ENCODE measurements around the gene CAV1. TPM values are rescaled to one million over a fixed set of nuclear protein-coding genes. Genes with fewer than 3 reads are reported as not detected.

CAV1 gene
- total RNA-seq, 2 experiments from 2014 or later, result 0.13 to 0.38 TPM

DNA sequence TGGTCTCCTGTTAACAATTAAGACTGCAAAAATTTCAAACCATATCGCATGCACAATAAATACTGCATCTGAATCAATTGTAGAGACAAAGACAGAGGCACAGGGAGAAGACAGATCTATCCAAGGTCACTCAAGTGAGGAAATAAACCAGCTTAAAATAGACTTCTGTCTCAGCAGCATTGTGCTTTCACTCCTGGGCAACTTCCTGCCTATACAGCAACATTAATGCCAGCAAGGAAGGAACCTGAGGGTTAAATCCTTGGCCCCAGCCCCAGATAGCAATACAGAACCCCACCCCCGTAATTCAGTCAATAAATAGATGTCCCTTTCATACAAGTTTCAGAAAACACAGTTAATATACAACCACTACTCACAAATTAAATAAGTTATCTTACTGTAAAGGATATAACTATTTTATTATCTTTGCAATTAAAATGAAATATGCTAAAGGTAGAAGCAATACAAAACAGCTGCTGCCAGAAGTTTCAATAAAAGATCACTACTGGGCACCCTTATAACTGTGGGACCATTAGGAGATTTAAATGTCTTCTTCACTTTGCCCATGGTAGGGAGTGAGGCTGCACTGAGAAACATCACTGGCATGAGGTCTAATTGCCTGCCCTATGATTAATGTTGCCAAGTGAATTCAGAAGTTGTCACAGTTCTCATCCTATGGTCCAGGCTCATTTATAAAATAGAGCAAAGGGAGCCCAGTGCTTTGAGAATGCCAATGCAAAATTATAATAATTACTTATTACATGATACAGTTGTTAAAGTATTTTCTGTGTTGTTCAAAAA, 49.4 kb downstream of the CAV1 start:
- ChIA-PET POLR2A (no interaction called here), CTCF (no interaction called here)
- no peaks in the 10 kb centered on the region for H3K9me3 Mint-ChIP-seq
- peaks cover 13% of the 10 kb centered on the region for H3K27me3 Mint-ChIP-seq
- H3K4me1 Mint-ChIP-seq, result peaks cover 14% of the 10 kb centered on the region
- H3K4me3 Mint-ChIP-seq, result no peak overlapping the region
- no peak for DNase-seq
- no peaks in the 10 kb centered on the region for H3K36me3 Mint-ChIP-seq (ENCODE audit: low read depth)
- no peak overlapping the region for H3K27ac Mint-ChIP-seq

DNA sequence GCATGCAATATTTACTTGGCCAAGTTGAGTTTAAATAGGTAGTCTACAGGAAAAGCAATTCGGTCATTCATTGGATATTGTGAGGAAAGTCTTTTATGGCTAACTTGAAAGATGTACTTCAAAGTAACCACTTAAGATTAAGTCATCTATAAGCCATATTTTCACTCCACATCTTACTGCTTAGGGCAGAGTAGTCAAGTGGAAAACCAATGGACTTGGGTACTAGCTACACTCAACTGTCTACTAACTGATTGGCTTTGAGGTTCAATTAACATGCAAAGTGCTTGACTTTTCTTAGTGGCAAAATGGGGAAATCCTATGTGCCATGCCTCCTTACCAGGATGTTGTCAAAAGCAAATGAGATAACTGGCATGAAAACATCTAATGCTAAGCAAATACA, 51.0 kb downstream of the CAV1 start:
- ChIA-PET POLR2A (no interaction called here), CTCF (interaction anchor here (2.7 kb wide), 1 partner anchor 15 kb away, joined by 12 read pairs; no protein-coding TSS in a partner anchor)
- DNase-seq, result no peak
- H3K27ac Mint-ChIP-seq, result no peak overlapping the region
- H3K27me3 Mint-ChIP-seq, result peaks cover 2% of the 10 kb centered on the region
- H3K4me3 Mint-ChIP-seq, result no peak overlapping the region
- no peaks in the 10 kb centered on the region for H3K9me3 Mint-ChIP-seq
- H3K4me1 Mint-ChIP-seq, result peaks cover 14% of the 10 kb centered on the region
- no peaks in the 10 kb centered on the region for H3K36me3 Mint-ChIP-seq (ENCODE audit: low read depth)

DNA sequence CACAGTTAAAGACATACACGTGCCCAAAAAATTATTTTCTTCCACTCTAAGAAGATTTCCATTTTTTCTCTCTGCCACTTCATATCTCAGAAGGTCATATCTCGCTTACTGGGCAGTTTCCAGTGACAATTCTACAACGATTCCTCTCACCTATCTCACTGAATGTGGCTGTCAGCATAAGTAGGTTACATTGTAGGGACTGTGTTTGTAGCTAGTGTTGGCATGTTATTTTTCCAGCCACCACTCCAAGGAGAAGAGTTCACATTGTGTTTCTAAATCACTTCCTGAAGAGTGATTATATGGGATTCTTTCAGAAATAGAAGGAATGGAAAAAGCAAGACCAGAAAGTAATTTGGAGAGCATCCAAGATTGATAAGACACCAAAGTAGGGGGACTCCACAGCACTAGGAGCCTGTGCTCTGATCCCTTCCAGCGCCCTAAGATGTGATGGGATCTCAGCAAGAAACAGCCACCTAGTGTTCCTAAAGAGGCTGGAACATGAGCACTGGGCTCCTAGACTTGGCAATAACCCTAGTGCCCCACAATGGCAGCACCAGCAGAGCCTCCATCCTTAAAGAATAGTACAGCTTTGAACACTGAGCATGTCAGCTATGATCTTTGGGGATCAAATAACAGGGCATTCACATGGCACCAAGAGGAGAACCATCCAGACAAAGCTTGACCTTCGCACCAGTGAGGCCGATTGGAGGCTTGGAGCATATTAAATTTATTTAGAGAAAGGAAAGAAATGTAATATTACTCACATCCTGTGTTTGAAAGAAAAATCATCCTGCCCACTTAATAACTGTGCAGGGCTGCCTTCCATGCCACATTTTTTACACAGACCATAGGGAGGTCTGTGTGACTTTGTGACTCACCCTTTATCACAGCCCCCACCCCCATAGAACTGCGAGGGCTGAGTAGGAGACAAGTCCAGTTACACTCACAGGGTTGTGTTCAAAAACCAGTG, 51.8 kb downstream of the CAV1 start:
- no peak for DNase-seq

DNA sequence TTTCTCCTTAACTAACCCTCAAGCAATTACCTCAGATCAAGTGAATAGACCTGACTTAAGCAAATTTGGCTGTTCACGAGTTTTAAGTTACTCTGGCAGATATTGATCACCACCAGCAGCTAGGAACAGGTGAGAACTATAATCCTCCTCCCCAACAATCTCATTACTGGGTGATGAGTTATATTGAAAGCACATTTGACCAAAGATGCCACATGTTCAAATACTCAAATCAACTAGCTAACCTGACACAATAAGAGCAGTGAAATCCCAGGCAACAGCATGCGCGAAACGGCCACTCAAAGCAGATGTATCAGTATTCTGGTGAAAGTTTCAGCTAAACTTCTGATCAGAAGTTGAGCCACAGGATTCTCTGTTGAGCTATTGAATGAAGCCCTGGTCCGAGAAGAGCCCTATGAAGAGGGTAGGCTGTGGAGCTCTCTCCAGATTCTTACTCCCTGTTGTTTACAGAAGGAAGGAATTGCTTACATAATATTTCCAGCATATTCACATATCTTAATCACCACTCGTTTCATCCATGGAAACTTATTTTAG, 52.6 kb downstream of the CAV1 start:
- no peak overlapping the region for H3K4me3 Mint-ChIP-seq
- no peaks in the 10 kb centered on the region for H3K9me3 Mint-ChIP-seq
- H3K27ac Mint-ChIP-seq, result no peak overlapping the region
- H3K36me3 Mint-ChIP-seq (ENCODE audit: low read depth), result no peaks in the 10 kb centered on the region
- CTCF ChIA-PET, result interaction anchor here (1.5 to 2.7 kb wide), 2 partner anchors 12 to 14 kb away, joined by 7 to 12 read pairs; no protein-coding TSS in a partner anchor
- POLR2A ChIA-PET, result no interaction called here
- no peak for DNase-seq
- no peaks in the 10 kb centered on the region for H3K27me3 Mint-ChIP-seq
- peaks cover 14% of the 10 kb centered on the region for H3K4me1 Mint-ChIP-seq

More for the DNA sequence above, 51.8 kb downstream of the CAV1 start:
- Mint-ChIP-seq H3K27me3 (peaks cover 2% of the 10 kb centered on the region), H3K9me3 (no peaks in the 10 kb centered on the region), H3K4me3 (no peak overlapping the region), H3K27ac (no peak overlapping the region), H3K4me1 (peaks cover 14% of the 10 kb centered on the region), H3K36me3 (ENCODE audit: low read depth) (no peaks in the 10 kb centered on the region)
- POLR2A ChIA-PET, result no interaction called here
- CTCF ChIA-PET, result interaction anchor here (1.5 to 2.7 kb wide), 2 partner anchors 12 to 15 kb away, joined by 7 to 12 read pairs; no protein-coding TSS in a partner anchor

DNA sequence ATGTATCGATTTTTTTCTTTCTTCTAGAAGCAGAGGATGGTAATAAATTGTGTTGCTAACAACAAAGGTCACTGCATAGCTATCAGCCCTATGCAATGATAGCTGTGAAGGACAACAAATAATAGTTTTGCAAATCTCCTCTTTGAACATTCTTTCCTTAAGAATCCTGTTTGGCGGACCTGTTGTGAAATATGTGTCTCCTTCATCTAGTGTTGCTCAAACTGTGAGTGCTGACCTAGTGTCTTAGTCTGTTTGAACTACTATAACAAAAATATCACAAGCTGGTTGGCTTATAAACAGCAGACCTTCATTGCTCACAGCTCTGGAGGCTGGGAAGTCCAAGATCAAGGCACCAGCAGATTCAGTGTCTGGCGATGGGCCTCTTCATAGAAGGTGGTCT, 53.7 kb downstream of the CAV1 start:
- POLR2A ChIA-PET, result no interaction called here
- H3K9me3 Mint-ChIP-seq, result no peaks in the 10 kb centered on the region
- no peaks in the 10 kb centered on the region for H3K27me3 Mint-ChIP-seq
- no peak for DNase-seq
- no peak overlapping the region for H3K27ac Mint-ChIP-seq
- CTCF ChIA-PET, result interaction anchor here (2.7 kb wide), 1 partner anchor 13 kb away, joined by 12 read pairs; no protein-coding TSS in a partner anchor
- H3K4me1 Mint-ChIP-seq, result peaks cover 20% of the 10 kb centered on the region
- no peak overlapping the region for H3K4me3 Mint-ChIP-seq
- no peaks in the 10 kb centered on the region for H3K36me3 Mint-ChIP-seq (ENCODE audit: low read depth)

DNA sequence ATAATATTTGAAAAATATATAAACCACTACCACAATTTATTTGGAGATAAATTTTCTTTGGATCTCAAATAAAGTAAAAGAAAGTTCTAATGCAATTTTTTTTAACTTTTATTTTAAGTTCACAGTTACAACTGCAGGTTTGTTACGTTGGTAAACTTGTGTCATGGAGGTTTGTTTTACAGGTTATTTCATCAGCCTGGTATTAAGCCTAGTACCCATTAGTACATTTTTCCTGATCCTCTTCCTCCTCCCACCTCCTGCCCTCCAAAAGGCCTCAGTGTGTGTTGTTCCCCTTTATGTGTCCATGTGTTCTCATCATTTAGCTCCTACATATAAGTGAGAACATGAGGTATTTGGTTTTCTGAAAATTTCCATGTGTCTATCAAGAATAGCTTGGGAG, 54.5 kb downstream of the CAV1 start:
- H3K27ac Mint-ChIP-seq, result no peak overlapping the region
- ChIA-PET CTCF (interaction anchor here (1.4 kb wide), 1 partner anchor 12 kb away, joined by 7 read pairs; no protein-coding TSS in a partner anchor), POLR2A (no interaction called here)
- H3K27me3 Mint-ChIP-seq, result no peaks in the 10 kb centered on the region
- H3K4me3 Mint-ChIP-seq, result no peak overlapping the region
- H3K36me3 Mint-ChIP-seq (ENCODE audit: low read depth), result no peaks in the 10 kb centered on the region
- no peak for DNase-seq
- H3K4me1 Mint-ChIP-seq, result peaks cover 22% of the 10 kb centered on the region
- no peaks in the 10 kb centered on the region for H3K9me3 Mint-ChIP-seq

DNA sequence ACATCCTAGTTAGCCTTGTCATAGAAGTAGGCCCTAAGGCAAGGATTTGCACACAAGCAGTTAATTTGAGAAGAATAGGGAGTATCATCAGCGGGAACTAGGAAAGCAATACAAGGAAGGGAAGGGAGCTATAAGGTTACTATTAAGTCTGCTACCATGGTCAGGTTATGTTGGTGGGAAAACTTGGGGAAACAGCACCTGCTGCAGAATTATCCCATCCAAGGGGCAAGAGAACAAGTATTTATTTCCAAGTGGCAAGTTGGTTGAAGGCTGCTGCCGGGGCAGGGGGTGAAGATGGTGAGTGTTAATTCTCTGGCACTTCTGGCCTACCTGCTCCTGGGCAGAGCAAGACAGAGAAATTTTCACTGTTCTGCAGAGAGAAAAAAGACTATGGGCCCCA, 55.0 kb downstream of the CAV1 start:
- Mint-ChIP-seq H3K4me3 (no peak overlapping the region), H3K36me3 (ENCODE audit: low read depth) (no peaks in the 10 kb centered on the region), H3K9me3 (no peaks in the 10 kb centered on the region), H3K4me1 (peaks cover 22% of the 10 kb centered on the region), H3K27ac (no peak overlapping the region), H3K27me3 (no peaks in the 10 kb centered on the region)
- ChIA-PET POLR2A (no interaction called here), CTCF (interaction anchor here (1.4 kb wide), 1 partner anchor 12 kb away, joined by 7 read pairs; no protein-coding TSS in a partner anchor)
- DNase-seq, result no peak

DNA sequence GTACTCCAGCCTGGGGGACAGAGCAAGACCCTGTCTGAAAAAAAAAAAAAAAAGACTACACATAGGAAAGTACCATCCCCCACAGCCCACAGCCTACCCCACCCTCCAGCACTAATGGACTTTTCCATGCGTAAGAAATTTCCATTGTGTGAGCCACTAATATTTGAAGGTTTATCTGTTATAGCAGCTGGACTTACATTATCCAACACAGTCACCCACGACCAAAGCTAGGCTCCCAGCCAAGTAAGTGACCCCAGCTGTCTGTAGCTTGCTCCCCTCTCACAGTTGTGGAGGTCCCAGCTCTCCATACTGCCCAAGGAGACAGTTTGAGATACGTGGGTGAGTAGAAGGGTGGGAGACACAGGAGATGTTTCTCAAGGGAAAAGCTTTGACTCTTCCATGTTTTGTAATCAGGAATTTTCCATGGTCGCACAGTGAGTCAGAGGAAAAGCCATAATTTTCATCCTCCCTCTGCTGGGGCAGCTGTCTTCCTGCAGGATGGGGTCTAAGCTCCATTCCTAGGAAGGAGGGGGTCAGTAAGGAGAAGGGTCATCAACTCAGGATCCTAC, 57.4 kb downstream of the CAV1 start:
- Mint-ChIP-seq H3K27me3 (no peaks in the 10 kb centered on the region), H3K36me3 (ENCODE audit: low read depth) (no peaks in the 10 kb centered on the region), H3K9me3 (no peaks in the 10 kb centered on the region), H3K4me1 (peaks cover 13% of the 10 kb centered on the region), H3K4me3 (no peak overlapping the region), H3K27ac (no peak overlapping the region)
- no peak for DNase-seq
- CTCF ChIA-PET, result interaction anchor here (1.6 to 1.7 kb wide), 2 partner anchors 56 to 402 kb away, joined by 3 to 6 read pairs; no protein-coding TSS in a partner anchor
- POLR2A ChIA-PET, result no interaction called here

DNA sequence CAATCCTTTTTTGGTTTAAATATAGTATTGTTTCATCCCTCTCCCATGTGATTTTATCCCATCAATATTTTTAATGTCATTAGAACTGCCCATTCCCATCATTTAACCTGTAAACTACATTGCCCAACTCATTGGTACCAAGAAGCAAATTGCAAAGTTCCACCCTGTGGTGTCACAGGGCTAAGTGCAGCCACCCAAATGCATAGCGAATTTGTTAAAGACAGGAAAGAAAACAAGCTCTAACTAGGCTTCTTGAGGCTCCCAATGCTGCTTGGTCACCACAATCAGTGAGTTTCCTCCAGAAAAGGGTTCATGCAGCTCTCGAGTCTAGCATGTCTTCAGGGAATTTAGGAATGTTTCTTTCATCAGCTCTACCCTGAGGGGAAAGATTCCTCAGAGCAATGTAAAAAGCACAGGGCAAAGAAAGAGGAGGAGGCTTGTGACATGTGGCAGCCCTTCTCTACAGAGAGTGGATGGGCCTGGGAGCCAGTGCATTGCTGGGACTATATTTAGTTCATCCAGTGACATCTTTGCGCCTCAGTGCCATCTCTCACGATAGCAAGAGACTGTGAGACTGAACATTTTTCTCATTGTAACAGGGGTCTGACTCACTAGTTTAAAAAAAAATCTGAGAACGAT, 58.1 kb downstream of the CAV1 start:
- CTCF ChIA-PET, result interaction anchor here (1.6 kb wide), 1 partner anchor 57 kb away, joined by 6 read pairs; no protein-coding TSS in a partner anchor
- no peaks in the 10 kb centered on the region for H3K27me3 Mint-ChIP-seq
- H3K9me3 Mint-ChIP-seq, result no peaks in the 10 kb centered on the region
- DNase-seq, result no peak
- H3K36me3 Mint-ChIP-seq (ENCODE audit: low read depth), result no peaks in the 10 kb centered on the region
- no peak overlapping the region for H3K27ac Mint-ChIP-seq
- H3K4me3 Mint-ChIP-seq, result no peak overlapping the region
- POLR2A ChIA-PET, result no interaction called here
- H3K4me1 Mint-ChIP-seq, result peaks cover 13% of the 10 kb centered on the region

DNA sequence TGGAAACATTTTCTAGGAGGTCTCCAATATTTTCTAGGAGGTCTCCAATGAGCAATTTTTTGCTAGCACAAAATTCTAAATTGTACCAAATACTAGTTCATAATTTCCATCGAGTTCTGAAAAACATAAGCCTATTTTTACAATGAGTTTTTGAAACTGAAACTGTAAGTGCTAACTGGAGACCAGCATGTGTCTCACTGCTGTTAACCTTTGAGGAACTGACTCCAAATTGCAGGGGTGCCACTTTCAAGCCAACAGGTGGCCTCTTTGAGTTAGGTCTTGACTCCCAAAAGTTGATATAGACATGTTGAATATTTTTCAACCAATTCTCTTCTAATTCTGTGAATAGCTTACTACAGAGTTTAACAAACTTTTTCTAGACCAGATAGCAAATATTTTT, 58.8 kb downstream of the CAV1 start:
- no peak overlapping the region for H3K27ac Mint-ChIP-seq
- H3K27me3 Mint-ChIP-seq, result no peaks in the 10 kb centered on the region
- POLR2A ChIA-PET, result no interaction called here
- DNase-seq, result peak; percentile 18
- H3K4me1 Mint-ChIP-seq, result peaks cover 20% of the 10 kb centered on the region
- no peak overlapping the region for H3K4me3 Mint-ChIP-seq
- H3K9me3 Mint-ChIP-seq, result no peaks in the 10 kb centered on the region
- H3K36me3 Mint-ChIP-seq (ENCODE audit: low read depth), result no peaks in the 10 kb centered on the region
- CTCF ChIA-PET, result interaction anchor here (1.6 kb wide), 1 partner anchor 58 kb away, joined by 6 read pairs; no protein-coding TSS in a partner anchor

DNA sequence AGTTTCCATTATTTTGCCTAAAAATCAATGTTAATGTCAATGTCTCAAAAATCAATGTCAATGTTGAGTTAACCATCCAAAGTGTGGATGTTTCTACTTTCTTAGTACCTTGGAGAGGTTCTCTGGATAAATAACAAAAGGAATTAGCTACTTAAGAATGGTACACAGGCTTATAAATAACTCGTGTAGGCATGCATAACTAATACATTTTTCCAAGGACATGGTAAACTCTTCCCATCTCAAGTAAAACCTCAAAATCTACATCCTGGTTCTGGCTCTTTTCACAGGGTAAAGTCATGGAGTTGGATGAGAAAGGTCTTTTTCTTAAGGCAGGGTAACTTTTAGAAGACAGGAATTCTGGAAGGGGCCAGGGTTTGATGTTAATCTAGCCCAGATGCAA, 59.9 kb downstream of the CAV1 start:
- DNase-seq, result no peak
- Mint-ChIP-seq H3K4me3 (no peak overlapping the region), H3K4me1 (peaks cover 24% of the 10 kb centered on the region), H3K27me3 (peaks cover 1% of the 10 kb centered on the region), H3K9me3 (no peaks in the 10 kb centered on the region), H3K36me3 (ENCODE audit: low read depth) (no peaks in the 10 kb centered on the region), H3K27ac (no peak overlapping the region)
- ChIA-PET CTCF (interaction anchor here (0.6 kb wide), 1 partner anchor 38 kb away, joined by 3 read pairs; no protein-coding TSS in a partner anchor), POLR2A (no interaction called here)

DNA sequence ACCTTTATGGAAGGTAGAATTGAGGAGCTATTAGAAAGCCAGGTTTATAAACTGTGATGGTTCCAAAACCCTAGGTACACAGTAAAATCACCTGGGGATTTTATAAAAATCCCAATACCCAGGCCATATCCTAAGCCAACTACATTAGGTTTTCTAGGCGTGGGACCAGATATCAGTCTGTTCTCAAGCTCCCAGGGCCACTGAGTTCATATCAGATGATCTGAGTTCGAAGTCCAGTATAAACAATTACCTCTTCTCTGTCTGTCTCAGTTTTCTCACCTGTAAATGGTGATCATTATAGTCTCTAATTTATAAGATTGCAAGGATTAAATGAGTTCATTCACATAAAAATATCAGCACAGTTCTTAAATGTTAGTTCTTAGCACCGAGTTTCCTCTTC, 60.6 kb downstream of the CAV1 start:
- ChIA-PET CTCF (no interaction called here), POLR2A (no interaction called here)

More for the DNA sequence above, 60.6 kb downstream of the CAV1 start:
- Mint-ChIP-seq H3K4me3 (no peak overlapping the region), H3K9me3 (no peaks in the 10 kb centered on the region), H3K27ac (no peak overlapping the region), H3K27me3 (peaks cover 4% of the 10 kb centered on the region), H3K4me1 (peaks cover 24% of the 10 kb centered on the region), H3K36me3 (ENCODE audit: low read depth) (no peaks in the 10 kb centered on the region)
- no peak for DNase-seq

Data from activated CD4-positive, alpha-beta memory T cell treated with anti-CD3 and anti-CD28 coated beads, Interleukin-2, amount 10 ng/mL, durations not matched to agents 7 days and 5 days (primary cell).